Measurements from ENCODE around the gene NAP1L5. TPM values are rescaled to one million over a fixed set of nuclear protein-coding genes. Genes with fewer than 3 reads are reported as not detected.

NAP1L5 gene
- total and polyA plus RNA-seq, 2 of the 13 experiments (the other 11 are each of a cell fraction or from before 2014, with no cell fraction given): 1.3 to 1.6 TPM

DNA sequence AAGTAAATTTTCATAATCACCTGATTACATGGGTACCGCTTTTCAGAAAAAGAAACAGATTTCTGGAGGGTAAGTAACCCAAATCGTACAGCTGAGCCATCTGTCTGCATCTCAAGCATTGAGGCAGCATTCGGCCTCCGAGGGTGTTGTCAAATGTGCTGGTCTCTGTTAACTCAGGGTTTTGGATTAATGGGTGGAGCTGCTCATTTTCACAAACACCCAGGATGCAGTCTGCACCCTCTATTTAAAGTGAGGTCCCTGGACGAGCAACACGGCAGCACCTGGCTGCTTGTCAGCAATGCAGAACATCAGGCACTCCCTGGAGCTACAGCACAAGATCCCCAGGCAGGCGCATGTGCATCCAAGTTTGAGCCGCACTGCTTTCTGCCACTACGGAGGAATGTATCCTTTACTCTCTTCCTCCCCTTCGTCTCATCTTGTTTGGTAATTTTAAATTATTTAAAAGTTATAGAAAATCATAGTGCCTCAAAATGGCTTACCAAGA is 24.7 kb upstream of the NAP1L5 start:
- Histone ChIP-seq H3K9ac (ENCODE audit: insufficient read depth, low read depth, low read length) (no peak overlapping the region), H3K79me2 (ENCODE audit: insufficient read depth, low read length) (no peaks in the 10 kb centered on the region), H2AFZ (ENCODE audit: low read length) (no peak overlapping the region), H3K4me2 (ENCODE audit: low read depth, low read length) (no peak overlapping the region), H3K27ac (ENCODE audit: extremely low read length, insufficient read depth, low read length) (no peak overlapping the region), H4K20me1 (ENCODE audit: insufficient read depth, low read length) (no peaks in the 10 kb centered on the region), H3K9me3 (ENCODE audit: low read length) (peaks cover 8% of the 10 kb centered on the region), H3K36me3 (replicated peaks in 1 of 2; ENCODE audit: control insufficient read depth in 1 of 2, insufficient read depth in 2 of 2, low read length in 2 of 2) (peaks cover 0 to 9% of the 10 kb centered on the region in 2 experiments; a peak in 2 of 5 replicates), H3K4me3 (replicated peaks in 1 of 3; ENCODE audit: insufficient read depth in 1 of 3, low read depth in 2 of 3, low read length in 3 of 3) (no peak overlapping the region), H3K27me3 (ENCODE audit: control insufficient read depth in 1 of 2, insufficient read depth in 2 of 2, low read length in 2 of 2) (no peaks in the 10 kb centered on the region), H3K4me1 (ENCODE audit: insufficient read depth, low read length) (no peaks in the 10 kb centered on the region)
- WGBS (ENCODE audit: low lambda C conversion rate): 91% methylated on average over 9 of the region's 10 CpGs
- DNase-seq (ENCODE audit: low spot score): no peak
- no peak for TF ChIP-seq ZNF326 (CRISPR knock-in tag; IDR thresholded peaks at IDR 0.05; ENCODE audit: borderline replicate concordance)
- TF ChIP-seq HNRNPK (IDR thresholded peaks at IDR 0.05; ENCODE audit: low read depth, low read length, poor library complexity, severe bottlenecking): no peak
- TF ChIP-seq ZSCAN25 (CRISPR knock-in tag; IDR thresholded peaks at IDR 0.05): no peak
- TF ChIP-seq SP4 (CRISPR knock-in tag; IDR thresholded peaks at IDR 0.05): no peak
- TF ChIP-seq ZNF260 (CRISPR knock-in tag; IDR thresholded peaks at IDR 0.05; ENCODE audit: borderline replicate concordance, low read depth): no peak
- TF ChIP-seq, protein P1, sequence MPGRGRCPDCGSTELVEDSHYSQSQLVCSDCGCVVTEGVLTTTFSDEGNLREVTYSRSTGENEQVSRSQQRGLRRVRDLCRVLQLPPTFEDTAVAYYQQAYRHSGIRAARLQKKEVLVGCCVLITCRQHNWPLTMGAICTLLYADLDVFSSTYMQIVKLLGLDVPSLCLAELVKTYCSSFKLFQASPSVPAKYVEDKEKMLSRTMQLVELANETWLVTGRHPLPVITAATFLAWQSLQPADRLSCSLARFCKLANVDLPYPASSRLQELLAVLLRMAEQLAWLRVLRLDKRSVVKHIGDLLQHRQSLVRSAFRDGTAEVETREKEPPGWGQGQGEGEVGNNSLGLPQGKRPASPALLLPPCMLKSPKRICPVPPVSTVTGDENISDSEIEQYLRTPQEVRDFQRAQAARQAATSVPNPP (CRISPR knock-in tag; IDR thresholded peaks at IDR 0.05): no peak
- no peak for TF ChIP-seq GATA4 (IDR thresholded peaks at IDR 0.05; ENCODE audit: borderline replicate concordance, low read depth)
- TF ChIP-seq, protein P2, sequence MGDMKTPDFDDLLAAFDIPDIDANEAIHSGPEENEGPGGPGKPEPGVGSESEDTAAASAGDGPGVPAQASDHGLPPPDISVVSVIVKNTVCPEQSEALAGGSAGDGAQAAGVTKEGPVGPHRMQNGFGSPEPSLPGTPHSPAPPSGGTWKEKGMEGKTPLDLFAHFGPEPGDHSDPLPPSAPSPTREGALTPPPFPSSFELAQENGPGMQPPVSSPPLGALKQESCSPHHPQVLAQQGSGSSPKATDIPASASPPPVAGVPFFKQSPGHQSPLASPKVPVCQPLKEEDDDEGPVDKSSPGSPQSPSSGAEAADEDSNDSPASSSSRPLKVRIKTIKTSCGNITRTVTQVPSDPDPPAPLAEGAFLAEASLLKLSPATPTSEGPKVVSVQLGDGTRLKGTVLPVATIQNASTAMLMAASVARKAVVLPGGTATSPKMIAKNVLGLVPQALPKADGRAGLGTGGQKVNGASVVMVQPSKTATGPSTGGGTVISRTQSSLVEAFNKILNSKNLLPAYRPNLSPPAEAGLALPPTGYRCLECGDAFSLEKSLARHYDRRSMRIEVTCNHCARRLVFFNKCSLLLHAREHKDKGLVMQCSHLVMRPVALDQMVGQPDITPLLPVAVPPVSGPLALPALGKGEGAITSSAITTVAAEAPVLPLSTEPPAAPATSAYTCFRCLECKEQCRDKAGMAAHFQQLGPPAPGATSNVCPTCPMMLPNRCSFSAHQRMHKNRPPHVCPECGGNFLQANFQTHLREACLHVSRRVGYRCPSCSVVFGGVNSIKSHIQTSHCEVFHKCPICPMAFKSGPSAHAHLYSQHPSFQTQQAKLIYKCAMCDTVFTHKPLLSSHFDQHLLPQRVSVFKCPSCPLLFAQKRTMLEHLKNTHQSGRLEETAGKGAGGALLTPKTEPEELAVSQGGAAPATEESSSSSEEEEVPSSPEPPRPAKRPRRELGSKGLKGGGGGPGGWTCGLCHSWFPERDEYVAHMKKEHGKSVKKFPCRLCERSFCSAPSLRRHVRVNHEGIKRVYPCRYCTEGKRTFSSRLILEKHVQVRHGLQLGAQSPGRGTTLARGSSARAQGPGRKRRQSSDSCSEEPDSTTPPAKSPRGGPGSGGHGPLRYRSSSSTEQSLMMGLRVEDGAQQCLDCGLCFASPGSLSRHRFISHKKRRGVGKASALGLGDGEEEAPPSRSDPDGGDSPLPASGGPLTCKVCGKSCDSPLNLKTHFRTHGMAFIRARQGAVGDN (CRISPR knock-in tag; IDR thresholded peaks at IDR 0.05): no peak
- TF ChIP-seq DR1 (CRISPR knock-in tag; IDR thresholded peaks at IDR 0.05): no peak
- TF ChIP-seq NFE2L1 (CRISPR knock-in tag; IDR thresholded peaks at IDR 0.05; ENCODE audit: borderline replicate concordance): no peak
- no peak for TF ChIP-seq KDM5B (CRISPR knock-in tag; IDR thresholded peaks at IDR 0.05; ENCODE audit: borderline replicate concordance)
- TF ChIP-seq, protein P3, sequence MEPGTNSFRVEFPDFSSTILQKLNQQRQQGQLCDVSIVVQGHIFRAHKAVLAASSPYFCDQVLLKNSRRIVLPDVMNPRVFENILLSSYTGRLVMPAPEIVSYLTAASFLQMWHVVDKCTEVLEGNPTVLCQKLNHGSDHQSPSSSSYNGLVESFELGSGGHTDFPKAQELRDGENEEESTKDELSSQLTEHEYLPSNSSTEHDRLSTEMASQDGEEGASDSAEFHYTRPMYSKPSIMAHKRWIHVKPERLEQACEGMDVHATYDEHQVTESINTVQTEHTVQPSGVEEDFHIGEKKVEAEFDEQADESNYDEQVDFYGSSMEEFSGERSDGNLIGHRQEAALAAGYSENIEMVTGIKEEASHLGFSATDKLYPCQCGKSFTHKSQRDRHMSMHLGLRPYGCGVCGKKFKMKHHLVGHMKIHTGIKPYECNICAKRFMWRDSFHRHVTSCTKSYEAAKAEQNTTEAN (CRISPR knock-in tag; conservative IDR thresholded peaks at IDR 0.05): no peak
- no peak for TF ChIP-seq ZNF138 (CRISPR knock-in tag; IDR thresholded peaks at IDR 0.05; ENCODE audit: low read depth)
- no peak for ATAC-seq
- in situ Hi-C loops (cut with HindIII; ENCODE audit: extremely low pct_ligation_motif_present, low pct_unique_long_range_greater_than_20kb) (no loop called here), intact Hi-C loops (cut with micrococcal nuclease; ENCODE audit: unreplicated experiment) (no loop called here)
- POLR2A ChIA-PET: no interaction called here
- no TSS peak for BruUV-seq (replicated peaks)
- FAIRE-seq: no peak
- CTCF ChIA-PET (ENCODE audit: low intra/inter-chr PET ratio, low total read pairs): no interaction called here

Data from HepG2 (cell line).